ENCODE measurements around the gene UBA52. TPM values are rescaled to one million over a fixed set of nuclear protein-coding genes. Genes with fewer than 3 reads are reported as not detected.

Gene UBA52
- total RNA-seq, 1 experiment from 2014 or later, result 1,108 TPM

DNA sequence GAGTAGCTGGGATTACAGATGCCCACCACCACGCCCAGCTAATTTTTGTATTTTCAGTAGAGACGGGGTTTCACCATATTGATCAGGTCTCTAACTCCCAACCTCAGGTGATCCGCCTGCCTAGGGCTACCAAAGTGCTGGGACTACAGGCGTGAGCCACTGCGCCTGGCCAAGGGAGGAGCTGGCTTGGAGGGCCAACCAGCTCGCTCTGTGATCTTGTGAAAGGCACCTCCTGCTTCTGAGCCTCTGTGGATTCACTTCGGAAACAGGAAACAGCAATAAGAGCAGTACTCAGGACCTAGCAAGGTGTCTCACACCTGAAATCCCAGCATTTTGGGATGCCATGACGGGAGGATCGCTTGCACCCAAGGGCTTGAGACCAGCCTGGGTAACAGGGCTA lies 47.8 kb upstream of the UBA52 start:
- no peak overlapping the region for H2AFZ ChIP-seq (ENCODE audit: low read length)
- no peaks in the 10 kb centered on the region for H3K9me2 ChIP-seq (replicated peaks; ENCODE audit: low read length)
- ATAC-seq (no peak), DNase-seq (no peak)
- H4K20me1 ChIP-seq (ENCODE audit: low read length), result peaks cover 20% of the 10 kb centered on the region
- no peak overlapping the region for H3K27ac ChIP-seq (ENCODE audit: low read length)
- peaks cover 26% of the 10 kb centered on the region for H3K79me2 ChIP-seq (ENCODE audit: low read length)
- no peaks in the 10 kb centered on the region for H3K9me3 ChIP-seq (ENCODE audit: low read length)
- H3K4me3 ChIP-seq (ENCODE audit: low read length), result no peak overlapping the region
- H3F3A ChIP-seq (ENCODE audit: low read length, unreplicated experiment), result no peaks in the 10 kb centered on the region
- H3K9ac ChIP-seq (ENCODE audit: low read length), result no peak overlapping the region
- POLR2A ChIA-PET (ENCODE audit: unreplicated experiment), result no interaction called here
- H3K27me3 ChIP-seq (ENCODE audit: low read length), result no peaks in the 10 kb centered on the region
- no peaks in the 10 kb centered on the region for H3K36me3 ChIP-seq (ENCODE audit: low read depth, low read length)
- no peak for TF ChIP-seq EZH2phosphoT487 (IDR thresholded peaks at IDR 0.05; ENCODE audit: borderline replicate concordance, low read length)
- TF ChIP-seq, protein P1, sequence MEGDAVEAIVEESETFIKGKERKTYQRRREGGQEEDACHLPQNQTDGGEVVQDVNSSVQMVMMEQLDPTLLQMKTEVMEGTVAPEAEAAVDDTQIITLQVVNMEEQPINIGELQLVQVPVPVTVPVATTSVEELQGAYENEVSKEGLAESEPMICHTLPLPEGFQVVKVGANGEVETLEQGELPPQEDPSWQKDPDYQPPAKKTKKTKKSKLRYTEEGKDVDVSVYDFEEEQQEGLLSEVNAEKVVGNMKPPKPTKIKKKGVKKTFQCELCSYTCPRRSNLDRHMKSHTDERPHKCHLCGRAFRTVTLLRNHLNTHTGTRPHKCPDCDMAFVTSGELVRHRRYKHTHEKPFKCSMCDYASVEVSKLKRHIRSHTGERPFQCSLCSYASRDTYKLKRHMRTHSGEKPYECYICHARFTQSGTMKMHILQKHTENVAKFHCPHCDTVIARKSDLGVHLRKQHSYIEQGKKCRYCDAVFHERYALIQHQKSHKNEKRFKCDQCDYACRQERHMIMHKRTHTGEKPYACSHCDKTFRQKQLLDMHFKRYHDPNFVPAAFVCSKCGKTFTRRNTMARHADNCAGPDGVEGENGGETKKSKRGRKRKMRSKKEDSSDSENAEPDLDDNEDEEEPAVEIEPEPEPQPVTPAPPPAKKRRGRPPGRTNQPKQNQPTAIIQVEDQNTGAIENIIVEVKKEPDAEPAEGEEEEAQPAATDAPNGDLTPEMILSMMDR (conservative IDR thresholded peaks at IDR 0.05; ENCODE audit: low read depth, low read length), result no peak
- TF ChIP-seq EZH2 (IDR thresholded peaks at IDR 0.05; ENCODE audit: low read length, unreplicated experiment), result no peak
- CTCF ChIA-PET, result no interaction called here
- BruUV-seq (replicated peaks), result no TSS peak
- intact Hi-C loops (cut with micrococcal nuclease), result loop anchor here (5.0 kb wide), 3 partner anchors 33 to 113 kb away; partner anchors contain the start of genes KLHL26 and KXD1
- no peak overlapping the region for H3K4me2 ChIP-seq (ENCODE audit: low read length)
- peaks cover 25% of the 10 kb centered on the region for H3K4me1 ChIP-seq (ENCODE audit: insufficient read depth, low read length)

DNA sequence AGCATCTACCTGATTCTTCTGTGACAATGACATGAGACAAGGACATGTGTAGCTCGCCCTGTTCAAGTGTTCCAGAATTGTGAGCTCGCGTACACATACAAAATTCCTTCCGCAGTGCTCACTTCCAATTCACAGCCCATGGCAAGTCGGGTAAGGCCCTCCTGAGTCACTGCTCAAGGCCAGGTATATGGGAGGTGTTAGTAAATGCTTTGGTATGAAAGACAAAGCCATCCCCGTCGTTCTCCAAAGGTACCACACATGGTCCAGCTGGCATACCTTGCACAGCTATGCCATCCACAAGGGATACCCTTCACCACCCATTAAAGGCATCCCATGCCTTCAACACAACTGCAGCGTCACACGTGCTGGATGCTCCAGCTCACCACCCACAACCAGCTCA lies 45.3 kb upstream of the UBA52 start:
- no peak; the same call in 1 of the 2 replicates for ATAC-seq

DNA sequence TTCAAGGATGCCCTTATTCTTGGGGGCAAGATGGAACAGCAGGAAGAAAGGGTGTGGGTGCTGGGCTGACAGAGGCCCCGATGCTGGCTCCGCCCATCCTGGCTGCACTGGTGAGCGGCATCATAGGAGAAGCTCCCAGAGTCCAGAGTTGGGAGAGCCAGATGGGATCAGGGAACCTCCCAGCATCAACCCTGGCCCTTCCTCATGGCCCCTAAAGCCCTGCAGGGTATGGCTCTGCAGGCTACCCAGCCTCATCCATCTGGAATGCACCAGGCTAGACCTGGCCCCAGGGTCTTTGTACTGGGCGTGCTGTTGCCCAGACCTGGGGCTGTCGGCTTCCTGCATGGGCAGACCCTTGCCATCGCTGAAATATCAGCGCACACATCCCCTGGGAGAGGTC lies 41.9 kb upstream of the UBA52 start:
- no peaks in the 10 kb centered on the region for H3F3A ChIP-seq (ENCODE audit: low read length, unreplicated experiment)
- BruUV-seq (replicated peaks), result no TSS peak
- H3K4me2 ChIP-seq (ENCODE audit: low read length), result no peak overlapping the region
- ChIA-PET CTCF (no interaction called here), POLR2A (ENCODE audit: unreplicated experiment) (no interaction called here)
- no peaks in the 10 kb centered on the region for H4K20me1 ChIP-seq (ENCODE audit: low read length)
- no peak overlapping the region for H3K9ac ChIP-seq (ENCODE audit: low read length)
- TF ChIP-seq EZH2 (IDR thresholded peaks at IDR 0.05; ENCODE audit: low read length, unreplicated experiment), result no peak
- TF ChIP-seq, protein P1 (conservative IDR thresholded peaks at IDR 0.05; ENCODE audit: low read depth, low read length), result no peak
- no peak for TF ChIP-seq EZH2phosphoT487 (IDR thresholded peaks at IDR 0.05; ENCODE audit: borderline replicate concordance, low read length)
- no peaks in the 10 kb centered on the region for H3K9me3 ChIP-seq (ENCODE audit: low read length)
- no peaks in the 10 kb centered on the region; the same call in 1 of the 2 replicates for H3K36me3 ChIP-seq (ENCODE audit: low read depth, low read length)
- no peak overlapping the region for H3K27ac ChIP-seq (ENCODE audit: low read length)
- H3K4me1 ChIP-seq (ENCODE audit: insufficient read depth, low read length), result peaks cover 9% of the 10 kb centered on the region
- no peak overlapping the region for H2AFZ ChIP-seq (ENCODE audit: low read length)
- H3K79me2 ChIP-seq (ENCODE audit: low read length), result no peaks in the 10 kb centered on the region
- intact Hi-C loops (cut with micrococcal nuclease), result no loop called here
- H3K4me3 ChIP-seq (ENCODE audit: low read length), result no peak overlapping the region
- no peaks in the 10 kb centered on the region for H3K27me3 ChIP-seq (ENCODE audit: low read length)
- ATAC-seq (no peak; the same call in 1 of the 2 replicates), DNase-seq (no peak)
- H3K9me2 ChIP-seq (replicated peaks; ENCODE audit: low read length), result no peaks in the 10 kb centered on the region

More for the DNA sequence above, 45.3 kb upstream of the UBA52 start:
- H3K4me3 ChIP-seq (ENCODE audit: low read length), result no peak overlapping the region
- no peaks in the 10 kb centered on the region for H3K36me3 ChIP-seq (ENCODE audit: low read depth, low read length)
- peaks cover 2% of the 10 kb centered on the region; the same call in 1 of the 2 replicates for H4K20me1 ChIP-seq (ENCODE audit: low read length)
- peaks cover 6% of the 10 kb centered on the region for H3K79me2 ChIP-seq (ENCODE audit: low read length)
- TF ChIP-seq, protein P1 (conservative IDR thresholded peaks at IDR 0.05; ENCODE audit: low read depth, low read length), result no peak
- no peak for TF ChIP-seq EZH2phosphoT487 (IDR thresholded peaks at IDR 0.05; ENCODE audit: borderline replicate concordance, low read length)
- TF ChIP-seq EZH2 (IDR thresholded peaks at IDR 0.05; ENCODE audit: low read length, unreplicated experiment), result no peak
- peaks cover 12% of the 10 kb centered on the region for H3K4me1 ChIP-seq (ENCODE audit: insufficient read depth, low read length)
- H3K9me2 ChIP-seq (replicated peaks; ENCODE audit: low read length), result no peaks in the 10 kb centered on the region
- BruUV-seq (replicated peaks), result no TSS peak
- ChIA-PET POLR2A (ENCODE audit: unreplicated experiment) (interaction anchor here (0.8 kb wide), 1 partner anchor 31 kb away, joined by 3 read pairs; the partner anchor contains the start of gene KXD1), CTCF (interaction anchor here (1.0 kb wide), 1 partner anchor 56 kb away, joined by 3 read pairs; no protein-coding TSS in a partner anchor)
- peak; percentile 86 for DNase-seq
- H3K4me2 ChIP-seq (ENCODE audit: low read length), result peak overlapping the region; percentile 46
- H3K9ac ChIP-seq (ENCODE audit: low read length), result no peak overlapping the region
- no peaks in the 10 kb centered on the region for H3K27me3 ChIP-seq (ENCODE audit: low read length)
- H2AFZ ChIP-seq (ENCODE audit: low read length), result 0 out of 2 replicates have a peak overlapping the region, but pooled peaks have one; percentile 35
- no peaks in the 10 kb centered on the region for H3F3A ChIP-seq (ENCODE audit: low read length, unreplicated experiment)
- intact Hi-C loops (cut with micrococcal nuclease), result no loop called here
- H3K27ac ChIP-seq (ENCODE audit: low read length), result no peak overlapping the region; the same call in 1 of the 2 replicates
- no peaks in the 10 kb centered on the region for H3K9me3 ChIP-seq (ENCODE audit: low read length)

Measured in PC-3 (cell line).